ENCODE data around the gene ATXN7L3B. TPM values are rescaled to one million over a fixed set of nuclear protein-coding genes. Genes with fewer than 3 reads are reported as not detected.
"Not testable (repeated sequence)": the region's sequence is repeated elsewhere in the genome, so short reads cannot be mapped to it uniquely, and the experiment has no call there.

Gene ATXN7L3B
- total and polyA plus RNA-seq, 2 of the 4 experiments (the other 2 are of a cell fraction) = 12.9 to 21.7 TPM

DNA sequence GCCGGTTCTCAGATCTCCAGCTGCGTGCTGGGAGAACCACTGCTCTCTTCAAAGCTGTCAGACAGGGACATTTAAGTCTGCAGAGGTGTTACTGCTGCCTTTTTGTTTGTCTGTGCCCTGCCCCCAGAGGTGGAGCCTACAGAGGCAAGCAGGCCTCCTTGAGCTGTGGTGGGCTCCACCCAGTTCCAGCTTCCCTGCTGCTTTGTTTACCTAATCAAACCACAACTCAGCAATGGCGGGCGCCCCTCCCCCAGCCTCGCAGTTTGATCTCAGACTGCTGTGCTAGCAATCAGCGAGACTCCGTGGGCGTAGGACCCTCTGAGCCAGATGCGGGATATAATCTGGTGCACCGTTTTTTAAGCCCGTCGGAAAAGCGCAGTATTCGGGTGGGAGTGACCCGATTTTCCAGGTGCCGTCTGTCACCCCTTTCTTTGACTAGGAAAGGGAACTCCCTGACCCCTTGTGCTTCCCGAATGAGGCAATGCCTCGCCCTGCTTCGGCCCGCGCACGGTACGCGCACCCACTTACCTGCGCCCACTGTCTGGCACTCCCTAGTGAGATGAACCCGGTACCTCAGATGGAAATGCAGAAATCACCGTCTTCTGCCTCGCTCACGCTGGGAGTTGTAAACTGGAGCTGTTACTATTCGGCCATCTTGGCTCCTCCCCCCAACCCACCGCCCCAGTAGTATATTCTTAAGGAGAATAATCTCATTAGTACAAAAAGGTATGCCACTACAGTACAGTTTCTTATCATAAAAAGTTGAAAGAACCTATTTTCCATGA, 28.6 kb upstream of the ATXN7L3B start:
- POLR2A ChIA-PET (ENCODE audit: unreplicated experiment); H4K8ac ChIP-seq (ENCODE audit: low read depth in 2 of 2, low read length in 2 of 2): not testable (repeated sequence)

More for the DNA sequence above, 28.6 kb upstream of the ATXN7L3B start:
- DNase-seq; H2BK5ac ChIP-seq (ENCODE audit: low read depth, low read length, poor library complexity, severe bottlenecking); H3K56ac ChIP-seq (ENCODE audit: extremely low read depth, insufficient read depth, low read length); H2BK20ac ChIP-seq (ENCODE audit: low read depth, low read length); H3K27ac ChIP-seq (ENCODE audit: insufficient read depth, low read length); H2AK9ac ChIP-seq (replicated peaks; ENCODE audit: low read depth, low read length, poor library complexity); H3K27me3 ChIP-seq (ENCODE audit: control insufficient read depth, insufficient read depth, low read length); ATAC-seq (ENCODE audit: low read depth); intact Hi-C loops (cut with micrococcal nuclease); H4K91ac ChIP-seq (ENCODE audit: insufficient read depth, low read depth, low read length); dilution Hi-C loops (cut with HindIII; ENCODE audit: low sequenced_read_pairs, unreplicated experiment); H2AFZ ChIP-seq (replicated peaks; ENCODE audit: low read length, poor library complexity); H3K18ac ChIP-seq (ENCODE audit: low read depth, low read length); H4K5ac ChIP-seq (ENCODE audit: low read depth, low read length); H3K4ac ChIP-seq (ENCODE audit: low read depth, low read length); H3K4me3 ChIP-seq (ENCODE audit: insufficient read depth, low read depth, low read length); H3K79me1 ChIP-seq (ENCODE audit: low read depth in 1 of 2, low read length in 2 of 2); H3K4me2 ChIP-seq (ENCODE audit: low read depth, low read length); H2BK15ac ChIP-seq (ENCODE audit: low read depth, low read length); CTCF ChIA-PET; H3K9me3 ChIP-seq (ENCODE audit: control insufficient read depth, insufficient read depth, low read length); BruUV-seq (replicated peaks); H3K4me1 ChIP-seq (ENCODE audit: control insufficient read depth, insufficient read depth, low read length); H3K9me1 ChIP-seq (ENCODE audit: insufficient read depth, low read length); H2BK120ac ChIP-seq (ENCODE audit: low read depth, low read length); H4K20me1 ChIP-seq (ENCODE audit: insufficient read depth, low read length); H3K36me3 ChIP-seq (ENCODE audit: control insufficient read depth, insufficient read depth, low read length); H3K23ac ChIP-seq (ENCODE audit: low read depth, low read length); H3K9ac ChIP-seq (ENCODE audit: low read depth, low read length); H2AK5ac ChIP-seq (ENCODE audit: low read depth, low read length); in situ Hi-C loops (cut with MboI; ENCODE audit: low sequenced_read_pairs); H3K14ac ChIP-seq (replicated peaks; ENCODE audit: low read depth, low read length): not testable (repeated sequence)
- 95% methylated on average over 4 of the region's 31 CpGs; no CpG with 5 or more reads in 1 of the 2 experiments for WGBS, 2 experiments (ENCODE audit: extremely low coverage in 2 of 2, insufficient read length in 1 of 2)
